Measurements from ENCODE around the gene LMO7.

LMO7 gene

DNA sequence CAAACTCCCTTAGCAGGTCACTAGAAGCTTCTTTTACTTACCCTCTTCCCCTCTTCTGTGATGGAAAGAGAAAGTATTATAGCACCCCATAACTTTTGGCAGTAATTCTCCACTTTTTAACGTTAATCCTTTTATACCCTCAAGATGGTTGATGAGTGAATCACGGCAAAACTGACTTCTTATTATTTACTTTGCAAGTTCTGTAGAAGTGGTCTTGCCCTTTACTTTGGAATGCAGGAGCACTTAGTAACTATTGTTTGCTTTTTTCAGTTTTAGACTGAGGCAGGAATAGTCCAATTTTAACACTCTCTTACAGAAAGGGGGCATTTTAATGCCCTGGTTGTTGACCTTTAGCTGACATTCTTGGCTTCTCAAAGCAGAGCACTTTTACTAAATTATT lies 260.1 kb downstream of the LMO7 start:
- DNase-seq (ENCODE audit: low read depth), result no peak

DNA sequence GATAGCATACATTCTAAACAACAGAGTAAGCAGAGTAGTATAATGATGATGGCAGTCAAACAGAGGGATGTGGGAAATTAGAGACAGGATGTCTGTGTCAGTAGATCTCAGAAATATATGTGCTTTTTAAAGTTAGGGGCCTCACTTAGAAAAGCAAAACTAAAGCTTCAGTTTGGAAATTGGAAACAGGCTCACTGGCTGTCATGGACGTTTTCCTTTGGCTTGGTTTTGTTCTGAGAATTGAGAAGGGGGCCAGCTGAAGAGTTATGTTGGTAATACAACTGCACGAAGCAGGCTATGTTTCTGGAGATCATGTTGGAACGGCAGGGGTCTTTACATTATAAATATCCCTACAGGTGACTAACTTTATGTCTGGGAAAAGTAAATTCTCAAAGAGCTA lies 261.3 kb downstream of the LMO7 start:
- no peak for DNase-seq (ENCODE audit: low read depth)

DNA sequence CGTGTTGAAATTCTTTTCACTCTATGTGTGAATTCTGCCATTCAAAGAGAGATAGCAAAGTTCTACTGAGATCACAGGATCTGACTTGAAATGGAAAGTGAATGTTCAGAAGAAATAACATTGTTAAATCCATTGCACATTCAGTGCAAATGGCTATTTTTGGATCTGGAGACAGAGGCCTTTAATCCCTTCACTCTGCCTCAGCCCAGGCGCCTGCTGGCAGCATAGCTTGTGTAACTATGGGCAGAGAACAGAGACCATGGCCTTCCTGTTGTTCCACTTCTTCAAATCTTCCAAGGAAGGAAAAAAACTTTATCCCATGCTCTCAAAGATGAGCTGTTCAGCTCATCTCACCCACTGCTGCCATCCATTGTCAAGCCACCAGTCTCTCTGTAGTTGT lies 265.4 kb downstream of the LMO7 start:
- DNase-seq (ENCODE audit: low read depth), result no peak

DNA sequence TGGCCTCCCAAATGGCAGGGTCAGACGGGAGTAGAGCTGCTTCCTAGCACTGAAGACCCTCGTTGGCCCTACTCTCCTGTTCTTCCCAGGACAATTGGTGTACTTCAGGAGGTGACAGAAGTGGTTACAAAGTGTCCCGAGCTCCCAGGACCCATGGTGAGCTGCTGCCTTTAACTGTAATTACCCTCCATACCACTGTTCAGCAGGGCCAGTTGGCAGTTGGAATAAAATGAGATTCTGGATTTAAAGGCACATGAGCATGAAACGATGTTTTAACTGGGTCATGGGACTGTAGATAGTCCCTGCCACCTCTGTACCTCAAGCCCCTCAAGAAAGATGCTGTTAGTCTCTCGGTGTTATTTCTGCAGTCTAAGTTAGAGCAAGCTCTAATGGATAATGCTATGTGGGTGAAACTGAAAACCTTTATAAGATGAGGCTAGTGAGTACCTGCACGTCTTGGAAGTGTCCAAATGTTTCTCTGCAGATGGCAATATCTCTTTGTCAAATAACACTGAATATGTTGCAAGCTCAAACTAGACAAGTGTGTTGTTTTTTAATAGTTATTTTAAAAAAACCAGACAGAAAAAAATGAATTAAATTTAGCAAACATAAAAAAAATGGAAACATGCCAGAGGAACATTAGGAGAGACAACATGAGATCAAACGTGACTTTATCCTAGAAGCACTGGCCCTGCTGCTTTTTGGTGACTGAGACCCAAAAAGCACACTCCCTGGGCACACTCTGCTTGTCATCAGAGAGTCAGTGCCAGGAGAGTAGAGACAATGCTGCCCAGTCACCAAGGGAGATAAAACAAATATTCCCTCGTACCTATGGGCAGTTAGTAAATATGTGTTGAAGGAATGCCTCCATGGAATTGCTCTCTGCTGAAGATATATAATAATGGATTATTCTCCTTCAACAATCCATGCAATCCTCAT lies 266.3 kb downstream of the LMO7 start:
- DNase-seq (ENCODE audit: low read depth), result no peak

DNA sequence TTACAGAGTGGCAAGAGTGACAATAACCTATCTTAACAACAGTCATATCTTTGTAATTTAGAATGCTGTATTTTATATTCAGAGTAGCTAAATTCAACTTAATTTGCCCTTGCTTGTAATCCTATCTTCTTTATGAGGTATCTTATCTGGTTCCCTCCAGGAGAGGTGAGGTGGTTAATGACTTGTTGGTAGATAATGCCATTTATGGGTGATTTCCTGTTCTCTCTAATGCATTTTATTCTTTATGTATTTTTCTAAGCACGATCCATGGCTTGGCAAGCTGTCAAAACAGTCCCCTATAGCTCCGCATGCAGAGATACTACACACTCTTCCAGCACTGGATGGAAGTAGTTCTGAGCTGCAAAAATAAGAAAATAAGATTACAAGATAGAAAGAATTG lies 267.9 kb downstream of the LMO7 start:
- DNase-seq (ENCODE audit: low read depth), result no peak

DNA sequence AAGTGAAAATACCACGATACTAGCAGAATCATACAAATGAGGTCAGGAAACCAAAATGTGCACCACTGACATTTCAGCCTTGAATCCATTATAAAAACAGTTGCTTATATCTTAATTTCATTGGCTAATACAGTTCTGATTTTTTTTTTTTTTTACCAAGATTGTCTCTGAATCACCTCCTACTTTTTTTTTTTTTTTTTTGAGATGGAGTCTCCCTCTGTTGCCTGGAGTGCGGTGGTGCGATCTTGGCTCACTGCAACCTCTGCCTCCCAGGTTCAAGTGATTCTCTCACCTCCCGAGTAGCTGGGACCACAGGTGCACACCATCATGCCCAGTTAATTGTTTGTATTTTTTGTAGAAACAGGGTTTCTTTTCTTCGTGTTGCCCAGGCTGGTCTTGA lies 270.2 kb downstream of the LMO7 start:
- DNase-seq (ENCODE audit: low read depth), result no peak

DNA sequence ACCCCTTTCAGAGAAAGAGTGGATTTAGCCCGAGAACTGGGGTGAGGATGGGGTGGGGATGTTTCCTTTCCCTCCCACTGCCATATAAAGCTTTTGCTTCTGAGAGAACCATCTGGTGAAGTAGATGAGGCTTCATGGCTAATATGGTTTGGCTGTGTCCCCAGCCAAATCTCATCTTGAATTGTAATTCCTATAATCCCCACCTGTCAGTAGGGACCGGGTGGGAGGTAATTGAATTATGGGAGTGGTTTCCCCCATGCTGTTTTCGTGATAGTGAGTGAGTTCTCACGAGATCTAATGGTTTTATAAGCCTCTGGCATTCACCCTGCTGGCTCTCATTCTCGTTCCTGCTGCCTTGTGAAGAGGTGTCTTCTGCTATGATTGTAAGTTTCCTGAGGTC lies 270.9 kb downstream of the LMO7 start:
- DNase-seq (ENCODE audit: low read depth), result no peak

DNA sequence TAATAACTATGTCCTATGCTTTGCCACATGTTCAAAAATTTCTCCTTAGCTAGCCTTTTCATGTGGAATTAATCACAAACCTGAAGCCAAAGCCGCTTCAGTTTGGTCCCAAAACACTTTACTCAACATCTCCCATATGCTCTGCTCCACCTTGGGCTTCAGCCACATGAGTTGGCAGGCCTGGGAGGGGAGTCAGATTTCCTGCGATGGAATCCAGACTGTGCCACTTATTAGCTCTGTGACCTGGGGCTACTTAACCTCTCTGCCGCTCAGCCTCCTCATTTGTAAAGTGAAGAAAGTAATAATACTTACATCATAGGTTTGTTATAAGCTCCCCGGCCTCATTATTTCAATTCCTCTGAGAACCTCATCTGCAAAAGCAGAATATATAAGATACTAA lies 272.0 kb downstream of the LMO7 start:
- DNase-seq (ENCODE audit: low read depth), result no peak

Measured in stimulated activated CD4-positive, alpha-beta T cell treated with anti-CD3 and anti-CD28 coated beads, Interleukin-2, amount 100 ng/mL, for 4 hours (primary cell).